K562 (cell line): Measurements from ENCODE around the gene PRDM15. TPM values are rescaled to one million over a fixed set of nuclear protein-coding genes. Genes with fewer than 3 reads are reported as not detected.

Experiments
- ATAC-seq: fragments of 200-7000 bp; cut with Tn5 transposase; 3 replicates; pipeline ENCODE4 v1.9.1; 2020; ENCODE audit warnings: moderate library complexity
- BruUV-seq: library from RNA; stranded (reverse); fragments of 400-500 nt; replicated peaks from 2 replicates; lab custom pipeline; 2021; lab: Mats Ljungman, UMichigan
- CTCF ChIA-PET: fragments of 300-600 bp; formaldehyde crosslinking; extraction: SDS; loops from one replicate; lab custom pipeline; 2021; ENCODE audit warnings: low intra/inter-chr PET ratio; lab: Yijun Ruan, JAX
- POLR2A ChIA-PET: fragments of 300-600, 350-650 bp; sonication (Branson Sonifier 250); formaldehyde crosslinking; extraction: SDS; loops from one replicate; lab custom pipeline; 2021; ENCODE audit warnings: antibody characterized with exemption, inconsistent platforms; lab: Yijun Ruan, JAX
- DNase-seq, 4 experiments: peaks; one replicate each; pipeline versions ENCODE4 v3.0.0 to v3.0.0-alpha.2; 2011 to 2018; ENCODE audit warnings: low spot score in 3 of 4, mixed read lengths in 3 of 4; ENCODE audit errors: extremely low read depth in 1 of 4
- FAIRE-seq: peaks from 2 replicates; lab custom pipeline; 2011; peaks lifted over from hg19 to GRCh38; lab: Jason Lieb, UNC
- H2AFZ ChIP-seq: 2 replicates; pipeline ENCODE4 v1.6.0; 2011; ENCODE audit warnings: low read depth, low read length, control low read depth, inconsistent platforms
- H3K27ac ChIP-seq: fragments of 200-600 bp; 3 replicates; pipeline ENCODE4 v1.8.0; 2011; ENCODE audit warnings: low read depth, mild to moderate bottlenecking, control low read depth, inconsistent platforms, low read length, moderate library complexity, mixed read lengths; ENCODE audit errors: extremely low read depth
- H3K27me3 ChIP-seq, 2 experiments: fragments of 300-600 bp in 1 of 2; 2 replicates in 1 of 2; 3 replicates in 1 of 2; pipeline versions ENCODE4 v1.6.0 to v1.8.0; 2011; ENCODE audit warnings: inconsistent platforms in 2 of 2, low read length in 2 of 2, mild to moderate bottlenecking in 1 of 2, mixed read lengths in 1 of 2, moderate library complexity in 1 of 2; ENCODE audit not compliant: control insufficient read depth in 2 of 2, insufficient read depth in 2 of 2
- H3K36me3 ChIP-seq: fragments of 300-600 bp; 3 replicates; pipeline ENCODE4 v1.8.0; 2011; ENCODE audit warnings: mild to moderate bottlenecking, low read length, inconsistent platforms; ENCODE audit not compliant: control insufficient read depth, insufficient read depth
- H3K4me1 ChIP-seq, 2 experiments: fragments of 200-600 bp in 1 of 2; replicated peaks in 1 of 2; 2 replicates in 1 of 2; 3 replicates in 1 of 2; pipeline versions ENCODE4 v1.5.1 to v1.8.0; 2011; ENCODE audit warnings: inconsistent platforms in 2 of 2, low read length in 2 of 2, mild to moderate bottlenecking in 1 of 2, mixed read lengths in 1 of 2, moderate library complexity in 1 of 2; ENCODE audit not compliant: control insufficient read depth in 2 of 2, insufficient read depth in 2 of 2
- H3K4me2 ChIP-seq: 2 replicates; pipeline ENCODE4 v1.6.1; 2011; ENCODE audit warnings: low read length, control low read depth, inconsistent platforms, mixed read lengths; ENCODE audit not compliant: insufficient read depth
- H3K4me3 ChIP-seq: fragments of 200-600 bp; sonication (generic), shearing (Covaris generic); 2 replicates; pipeline ENCODE4 v1.5.1; 2016; ENCODE audit warnings: control low read depth, inconsistent platforms
- H3K79me2 ChIP-seq: fragments of 200-600 bp; 3 replicates; pipeline ENCODE4 v1.8.0; 2011; ENCODE audit warnings: low read length, inconsistent platforms; ENCODE audit not compliant: control insufficient read depth, insufficient read depth
- H3K9ac ChIP-seq, 2 experiments: 2 replicates each; pipeline versions ENCODE4 v1.6.0 to v1.6.1; 2011; ENCODE audit warnings: low read depth in 2 of 2, low read length in 2 of 2, control low read depth in 1 of 2, inconsistent platforms in 1 of 2, mild to moderate bottlenecking in 1 of 2, mixed read lengths in 1 of 2; ENCODE audit not compliant: insufficient read depth in 1 of 2
- H3K9me1 ChIP-seq: one replicate; pipeline ENCODE4 v1.6.0; 2011; ENCODE audit warnings: inconsistent platforms, mild to moderate bottlenecking, low read length, moderate library complexity; ENCODE audit not compliant: control insufficient read depth, insufficient read depth
- H3K9me3 ChIP-seq: replicated peaks from 2 replicates; pipeline ENCODE4 v1.5.1; 2011; ENCODE audit warnings: low read depth, low read length, inconsistent platforms; ENCODE audit not compliant: control insufficient read depth, insufficient read depth
- H4K20me1 ChIP-seq: replicated peaks from 2 replicates; pipeline ENCODE4 v1.6.1; 2011; ENCODE audit warnings: low read length, inconsistent platforms, mixed read lengths; ENCODE audit not compliant: control insufficient read depth, insufficient read depth
- ATF2 ChIP-seq: sonication (generic); formaldehyde crosslinking; IDR thresholded peaks from 2 replicates; pipeline ENCODE4 v1.8.1; 2022; ENCODE audit warnings: missing genetic modification reagents
- BRD4 ChIP-seq: fragments of 200-600 bp; sonication (generic); IDR thresholded peaks from 2 replicates; pipeline ENCODE4 v1.6.1; 2017; ENCODE audit warnings: inconsistent platforms
- CEBPB ChIP-seq: fragments of 450-650 bp; IDR thresholded peaks from 2 replicates; pipeline ENCODE4 v1.6.1; 2016; ENCODE audit warnings: missing genetic modification characterization, missing compliant biosample characterization
- CREB1 ChIP-seq, 2 experiments: sonication (generic) in 1 of 2; formaldehyde crosslinking in 1 of 2; IDR thresholded peaks; 2 replicates each; pipeline versions ENCODE4 v1.6.1 to v1.8.0; 2012 to 2022; ENCODE audit warnings: inconsistent platforms in 1 of 2, mild to moderate bottlenecking in 1 of 2, missing genetic modification reagents in 1 of 2, moderate library complexity in 1 of 2
- FIP1L1 ChIP-seq: fragments of 200-400 bp; formaldehyde crosslinking; IDR thresholded peaks from 2 replicates; pipeline ENCODE4 v1.6.1; 2018; ENCODE audit warnings: mild to moderate bottlenecking, low read depth, low read length; ENCODE audit not compliant: poor library complexity, severe bottlenecking
- HLTF ChIP-seq: fragments of 450-650 bp; IDR thresholded peaks from 2 replicates; pipeline ENCODE4 v1.6.1; 2016
- ILF3 ChIP-seq: fragments of 450-650 bp; IDR thresholded peaks from 2 replicates; pipeline ENCODE4 v1.6.1; 2018; ENCODE audit warnings: antibody characterized with exemption, mild to moderate bottlenecking, moderate library complexity, borderline replicate concordance
- MECOM ChIP-seq: fragments of 250-450 bp; sonication (Bioruptor Pico); IDR thresholded peaks from 2 replicates; pipeline ENCODE4 v1.8.0; 2022; ENCODE audit warnings: inconsistent platforms
- PHF8 ChIP-seq: fragments of 200-600 bp; sonication (generic); IDR thresholded peaks from 2 replicates; pipeline ENCODE4 v1.6.1; 2012; ENCODE audit warnings: mixed run types, mild to moderate bottlenecking, inconsistent platforms, low read length, moderate library complexity, borderline replicate concordance
- RBM25 ChIP-seq: fragments of 200-400 bp; formaldehyde crosslinking; IDR thresholded peaks from 2 replicates; pipeline ENCODE4 v1.6.1; 2018; ENCODE audit warnings: low read length, low read depth, moderate library complexity; ENCODE audit not compliant: severe bottlenecking
- ZBTB7A ChIP-seq: IDR thresholded peaks from 2 replicates; pipeline ENCODE4 v1.6.1; 2011; ENCODE audit warnings: low read depth, mild to moderate bottlenecking, low read length, moderate library complexity, borderline replicate concordance; ENCODE audit not compliant: control insufficient read depth
- ZNF407 ChIP-seq: fragments of 450-650 bp; IDR thresholded peaks from 2 replicates; pipeline ENCODE4 v1.6.1; 2016; ENCODE audit warnings: low read depth
- ZNF507 ChIP-seq: conservative IDR thresholded peaks from 2 replicates; pipeline ENCODE4 v1.6.1; 2017; ENCODE audit warnings: missing genetic modification characterization, missing compliant biosample characterization
- WGBS: fragments of 100-300 bp; shearing (Covaris generic); methylation state at CpG from one replicate; pipeline ENCODE4 v1.1.6; 2016; ENCODE audit warnings: low coverage, mixed read lengths; ENCODE audit not compliant: insufficient coverage; ENCODE audit errors: missing lambda C conversion rate; 5-methylcytosine and 5-hydroxymethylcytosine counted together
- in situ Hi-C: fragments of 300-500 bp; cut with MboI; formaldehyde crosslinking; loops from 4 replicates; pipeline ENCODE4 v1.15.0; 2018; ENCODE audit warnings: inconsistent platforms, mixed read lengths
- intact Hi-C: fragments of 100-400 bp; cut with micrococcal nuclease; formaldehyde crosslinking; loops from 2 replicates; pipeline ENCODE4 v1.14.2; 2022
- polyA plus RNA-seq, 8 experiments: library from polyadenylated mRNA; depleted of rRNA in 4 of 8; stranded (reverse) in 5 of 8; unstranded in 3 of 8; fragments of >200 nt; fragmentation: Nextera tagmentation in 2 of 8; fragmentation: Illumina TruSeq in 1 of 8; extraction: Ambion mirVana in 2 of 8; extraction: Trizol in 1 of 8; gene quantifications; 2 replicates each; pipeline versions ENCODE4 v1.2.1 to v1.2.3, GENCODE V29; 2011 to 2014; ENCODE audit warnings: inconsistent platforms in 1 of 8, missing spikeins in 1 of 8
- total RNA-seq, 7 experiments: library from RNA; depleted of rRNA in 6 of 7; stranded (reverse); fragments of >200 nt in 6 of 7; fragmentation: Illumina TruSeq in 2 of 7; extraction: Trizol in 2 of 7; gene quantifications; 2 replicates each; pipeline versions ENCODE4 v1.2.1 to v1.2.3, GENCODE V29; 2011 to 2021; ENCODE audit warnings: low replicate concordance in 1 of 7

PRDM15 gene
- total and polyA plus RNA-seq, 9 of the 15 experiments (the other 6 are each of a cell fraction or from before 2014, with no cell fraction given), result 0.93 to 9.2 (median 6.2) TPM

GRCh38 chr21:41917531-41917930, 38.4 kb upstream of the PRDM15 start:
- no TSS peak for BruUV-seq

More at GRCh38 chr21:41917531-41917930, 38.4 kb upstream of the PRDM15 start:
- TF ChIP-seq ZNF507, result no peak
- TF ChIP-seq RBM25, result no peak
- TF ChIP-seq BRD4, result no peak
- no peak for TF ChIP-seq FIP1L1
- no peak for TF ChIP-seq MECOM (CRISPR knock-in tag)
- no peak for TF ChIP-seq ZBTB7A
- no peak for TF ChIP-seq ILF3
- no peak for TF ChIP-seq ZNF407
- no peak for TF ChIP-seq CREB1 (IDR thresholded peaks at IDR 0.05)
- TF ChIP-seq CREB1 (CRISPR knock-in tag; IDR thresholded peaks at IDR 0.05), result no peak
- TF ChIP-seq ATF2 (CRISPR knock-in tag), result no peak
- no peak for TF ChIP-seq PHF8
- TF ChIP-seq CEBPB (tag), result no peak
- TF ChIP-seq HLTF, result no peak
- in situ Hi-C loops, result no loop called here
- 87% methylated on average over 4 of the region's 4 CpGs for WGBS
- H3K4me3 ChIP-seq, result no peak overlapping the region
- ChIA-PET CTCF (interaction anchor here (0.6 to 1.9 kb wide), 2 partner anchors 9 to 101 kb away, joined by 3 to 10 read pairs; no protein-coding TSS in a partner anchor), POLR2A (no interaction called here)
- no peak overlapping the region for H3K9ac ChIP-seq
- H3K27ac ChIP-seq, result no peak overlapping the region
- no peaks in the 10 kb centered on the region for H3K79me2 ChIP-seq
- no peak overlapping the region for H2AFZ ChIP-seq
- H3K9me3 ChIP-seq, result no peaks in the 10 kb centered on the region
- H3K4me1 ChIP-seq, result peaks cover 0 to 3% of the 10 kb centered on the region in 2 experiments; a peak in 1 of 5 replicates
- H3K4me2 ChIP-seq, result no peak overlapping the region
- no peaks in the 10 kb centered on the region; the same call in 1 of the 2 replicates for H4K20me1 ChIP-seq
- no peaks in the 10 kb centered on the region for H3K9me1 ChIP-seq
- ATAC-seq, result no peak
- intact Hi-C loops, result loop anchor here (2.0 kb wide), 1 partner anchor 101 kb away; no protein-coding TSS in a partner anchor
- no peak for DNase-seq
- no peak for FAIRE-seq
- peaks cover 46% of the 10 kb centered on the region for H3K36me3 ChIP-seq
- H3K27me3 ChIP-seq, result no peaks in the 10 kb centered on the region
